Breast epithelium (tissue), 4 donors: ENCODE measurements around the gene B4GALT2. TPM values are rescaled to one million over a fixed set of nuclear protein-coding genes. Genes with fewer than 3 reads are reported as not detected.

Source experiments
- DNase-seq, 2 donors: peaks; one replicate each; pipeline ENCODE4 v3.0.0-alpha.2; 2019; ENCODE audit warnings: low spot score in 2 of 2
- H3K27ac ChIP-seq, 2 donors: fragments of 200-600 bp; sonication (generic) in 1 of 2; one replicate each; pipeline ENCODE4 v1.5.1; 2016 to 2019; ENCODE audit warnings: mild to moderate bottlenecking in 1 of 2
- H3K27me3 ChIP-seq, 2 donors: fragments of 200-600 bp; sonication (generic) in 1 of 2; one replicate each; pipeline versions ENCODE4 v1.5.1 to v1.6.0; 2017 to 2019; ENCODE audit warnings: control low read depth in 1 of 2, mild to moderate bottlenecking in 1 of 2
- H3K36me3 ChIP-seq: fragments of 200-600 bp; one replicate; pipeline ENCODE4 v1.5.1; 2019
- H3K4me1 ChIP-seq, 2 donors: fragments of 200-600 bp; sonication (generic); one replicate each; pipeline ENCODE4 v1.5.1; 2016 to 2019; ENCODE audit warnings: control low read depth in 1 of 2
- H3K4me3 ChIP-seq, 3 donors: fragments of 200-600 bp; sonication (generic); 1 replicate in 2 of 3; 2 replicates in 1 of 3; pipeline ENCODE4 v1.5.1; 2016 to 2019; ENCODE audit warnings: mild to moderate bottlenecking in 3 of 3, moderate library complexity in 2 of 3
- H3K9me3 ChIP-seq, 2 donors: fragments of 200-600 bp; sonication (generic) in 1 of 2; one replicate each; pipeline ENCODE4 v1.5.1; 2016 to 2019; ENCODE audit warnings: control low read depth in 1 of 2
- CTCF ChIP-seq, 3 donors: fragments of 450-650 bp; IDR thresholded peaks; one replicate each; pipeline ENCODE4 v1.5.1; 2016 to 2017; ENCODE audit warnings: antibody characterized with exemption in 3 of 3, mild to moderate bottlenecking in 3 of 3, moderate library complexity in 3 of 3
- POLR2A ChIP-seq: fragments of 450-650 bp; IDR thresholded peaks from one replicate; pipeline ENCODE4 v1.6.1; 2016; ENCODE audit warnings: antibody characterized with exemption, mild to moderate bottlenecking, moderate library complexity
- POLR2AphosphoS5 ChIP-seq, 3 donors: sonication (generic); formaldehyde crosslinking; IDR thresholded peaks; one replicate each; pipeline ENCODE4 v1.6.1; 2017; ENCODE audit warnings: antibody characterized with exemption in 3 of 3
- intact Hi-C: fragments of 100-400 bp; cut with DNase I; formaldehyde crosslinking; loops from one replicate; pipeline ENCODE4 v1.15.1; 2023; ENCODE audit warnings: low total_unique reads
- total RNA-seq, 3 donors: library from RNA; depleted of rRNA; stranded (reverse); fragments of >200 nt; gene quantifications; one replicate each; pipeline ENCODE4 v1.1.0, GENCODE V29; 2016

The B4GALT2 gene
- total RNA-seq, 3 donors from 2014 or later, result 19.8 to 49.9 (median 37.0) TPM

GRCh38 chr1:44033041-44033575, 54.1 kb downstream of the B4GALT2 start:
- intact Hi-C loops, result loop anchor here (10.0 kb wide), 1 partner anchor 268 kb away; no protein-coding TSS in a partner anchor
- H3K27ac ChIP-seq, result peak overlapping the region; percentile 40 to 80
- no peaks in the 10 kb centered on the region for H3K9me3 ChIP-seq
- TF ChIP-seq POLR2AphosphoS5 (IDR thresholded peaks at IDR 0.05) (no peak), POLR2A (no peak), CTCF (IDR thresholded peaks at IDR 0.05) (no peak)
- no peaks in the 10 kb centered on the region for H3K27me3 ChIP-seq
- no peak for DNase-seq
- H3K4me3 ChIP-seq, result no peak overlapping the region
- H3K4me1 ChIP-seq, result peaks cover 0 to 12% of the 10 kb centered on the region in 2 donors
- no peaks in the 10 kb centered on the region for H3K36me3 ChIP-seq

GRCh38 chr1:44033756-44034155, 54.7 kb downstream of the B4GALT2 start:
- intact Hi-C loops, result loop anchor here (10.0 kb wide), 1 partner anchor 269 kb away; no protein-coding TSS in a partner anchor
- Histone ChIP-seq H3K36me3 (no peaks in the 10 kb centered on the region), H3K27ac (peak overlapping the region in 1 of 2 donors; percentile 50)

GRCh38 chr1:44034423-44034822, 55.4 kb downstream of the B4GALT2 start:
- Histone ChIP-seq H3K9me3 (no peaks in the 10 kb centered on the region), H3K27me3 (no peaks in the 10 kb centered on the region), H3K36me3 (no peaks in the 10 kb centered on the region), H3K4me3 (no peak overlapping the region), H3K4me1 (peaks cover 0 to 12% of the 10 kb centered on the region in 2 donors), H3K27ac (peak overlapping the region in 1 of 2 donors; percentile 62)
- intact Hi-C loops, result loop anchor here (10.0 kb wide), 1 partner anchor 270 kb away; no protein-coding TSS in a partner anchor
- no peak for TF ChIP-seq CTCF (IDR thresholded peaks at IDR 0.05)
- no peak for TF ChIP-seq POLR2A
- no peak for TF ChIP-seq POLR2AphosphoS5 (IDR thresholded peaks at IDR 0.05)
- no peak for DNase-seq

More at GRCh38 chr1:44033756-44034155, 54.7 kb downstream of the B4GALT2 start:
- Histone ChIP-seq H3K27me3 (no peaks in the 10 kb centered on the region), H3K9me3 (no peaks in the 10 kb centered on the region), H3K4me3 (no peak overlapping the region), H3K4me1 (peaks cover 0 to 12% of the 10 kb centered on the region in 2 donors)
- TF ChIP-seq CTCF (IDR thresholded peaks at IDR 0.05) (no peak), POLR2AphosphoS5 (IDR thresholded peaks at IDR 0.05) (no peak), POLR2A (no peak)
- no peak for DNase-seq

GRCh38 chr1:44034976-44035716, 56.1 kb downstream of the B4GALT2 start:
- intact Hi-C loops, result loop anchor here (10.0 kb wide), 1 partner anchor 270 kb away; no protein-coding TSS in a partner anchor
- no peak for DNase-seq
- H3K9me3 ChIP-seq, result no peaks in the 10 kb centered on the region
- no peak overlapping the region for H3K4me3 ChIP-seq
- peak overlapping the region in 1 of 2 donors; percentile 62 for H3K27ac ChIP-seq
- no peak for TF ChIP-seq POLR2AphosphoS5 (IDR thresholded peaks at IDR 0.05)
- no peak for TF ChIP-seq POLR2A
- TF ChIP-seq CTCF (IDR thresholded peaks at IDR 0.05), result no peak
- no peaks in the 10 kb centered on the region for H3K27me3 ChIP-seq
- H3K36me3 ChIP-seq, result no peaks in the 10 kb centered on the region
- peaks cover 0 to 12% of the 10 kb centered on the region in 2 donors for H3K4me1 ChIP-seq
